K562 (cell line): ENCODE results near the gene FBXW9. TPM values are rescaled to one million over a fixed set of nuclear protein-coding genes. Genes with fewer than 3 reads are reported as not detected.

ENCODE experiments used
- GTF3C2 ChIP-seq: IDR thresholded peaks from 3 replicates; pipeline ENCODE4 v1.6.1; 2011; ENCODE audit warnings: borderline replicate concordance, mild to moderate bottlenecking, moderate library complexity; ENCODE audit not compliant: insufficient read length; ENCODE audit errors: extremely low read depth
- MEIS2 ChIP-seq: fragments of 450-650 bp; IDR thresholded peaks from 2 replicates; pipeline ENCODE4 v1.6.1; 2014; ENCODE audit warnings: mild to moderate bottlenecking; ENCODE audit not compliant: partially characterized antibody
- MITF ChIP-seq: IDR thresholded peaks from 2 replicates; pipeline ENCODE4 v1.6.1; 2014; ENCODE audit warnings: antibody characterized with exemption
- NFIC ChIP-seq: fragments of 450-650 bp; IDR thresholded peaks from 2 replicates; pipeline ENCODE4 v1.6.1; 2017; ENCODE audit warnings: mild to moderate bottlenecking, inconsistent platforms
- PHB ChIP-seq: fragments of 250-450 bp; sonication (Bioruptor Pico); IDR thresholded peaks from 2 replicates; pipeline ENCODE4 v1.5.0; 2021
- REST ChIP-seq, 2 experiments: fragments of 450-650 bp; formaldehyde crosslinking in 1 of 2; IDR thresholded peaks; 2 replicates each; pipeline versions ENCODE4 v1.4.0 to v1.6.1; 2014 to 2020; ENCODE audit warnings: mild to moderate bottlenecking in 2 of 2, borderline replicate concordance in 1 of 2, low read depth in 1 of 2
- RNF2 ChIP-seq: sonication (generic); IDR thresholded peaks from 2 replicates; pipeline ENCODE4 v1.6.1; 2016
- SMC3 ChIP-seq: conservative IDR thresholded peaks from 2 replicates; pipeline ENCODE4 v1.6.1; 2011; ENCODE audit warnings: low read depth, low read length, improper control_type of control experiment; ENCODE audit not compliant: insufficient read depth
- SRF ChIP-seq, 2 experiments: fragments of 250-450, 450-650 bp in 1 of 2; sonication (Bioruptor Pico) in 1 of 2; sonication (generic) in 1 of 2; formaldehyde crosslinking; IDR thresholded peaks; 2 replicates each; pipeline versions ENCODE4 v1.5.0 to v1.5.1; 2020 to 2022; ENCODE audit warnings: mild to moderate bottlenecking in 1 of 2, missing genetic modification reagents in 1 of 2
- ZNF224 ChIP-seq: sonication (generic); formaldehyde crosslinking; IDR thresholded peaks from 2 replicates; pipeline ENCODE4 v1.8.0; 2022; ENCODE audit warnings: mild to moderate bottlenecking, missing genetic modification reagents
- ZSCAN29 ChIP-seq: fragments of 450-650 bp; IDR thresholded peaks from 2 replicates; pipeline ENCODE4 v1.6.1; 2017
- polyA plus RNA-seq, 8 experiments: library from polyadenylated mRNA; depleted of rRNA in 4 of 8; stranded (reverse) in 5 of 8; unstranded in 3 of 8; fragments of >200 nt; fragmentation: Nextera tagmentation in 2 of 8; fragmentation: Illumina TruSeq in 1 of 8; extraction: Ambion mirVana in 2 of 8; extraction: Trizol in 1 of 8; gene quantifications; 2 replicates each; pipeline versions ENCODE4 v1.2.1 to v1.2.3, GENCODE V29; 2011 to 2014; ENCODE audit warnings: inconsistent platforms in 1 of 8, missing spikeins in 1 of 8
- total RNA-seq, 7 experiments: library from RNA; depleted of rRNA in 6 of 7; stranded (reverse); fragments of >200 nt in 6 of 7; fragmentation: Illumina TruSeq in 2 of 7; extraction: Trizol in 2 of 7; gene quantifications; 2 replicates each; pipeline versions ENCODE4 v1.2.1 to v1.2.3, GENCODE V29; 2011 to 2021; ENCODE audit warnings: low replicate concordance in 1 of 7

Gene FBXW9
- total and polyA plus RNA-seq, 9 of the 15 experiments (the other 6 are each of a cell fraction or from before 2014, with no cell fraction given) = 0.23 to 21.7 (median 6.2) TPM

GRCh38 chr19:12639901-12640613 lies 56.4 kb downstream of the FBXW9 start (continued):
- TF ChIP-seq MEIS2 (peak; percentile 68), SMC3 (peak; percentile 58; the same call in 1 of the 2 replicates), ZSCAN29 (peak; percentile 84), SRF (CRISPR knock-in tag; IDR thresholded peaks at IDR 0.05) (no peak), GTF3C2 (peak; percentile 40), REST (IDR thresholded peaks at IDR 0.05; ENCODE audit: borderline replicate concordance) (peak; percentile 42; the same call in 1 of the 2 replicates), REST (CRISPR knock-in tag; IDR thresholded peaks at IDR 0.05; ENCODE audit: low read depth) (no peak), RNF2 (0 out of 2 replicates have a peak, but pooled peaks have one; percentile 24), NFIC (peak; percentile 20; the same call in 1 of the 2 replicates), ZNF224 (CRISPR knock-in tag) (no peak; the same call in 1 of the 2 replicates), MITF (0 out of 2 replicates have a peak, but pooled peaks have one; percentile 14), PHB (CRISPR knock-in tag) (0 out of 2 replicates have a peak, but pooled peaks have one; percentile 31)
